Measurements from ENCODE around the gene NCKAP5. TPM values are rescaled to one million over a fixed set of nuclear protein-coding genes. Genes with fewer than 3 reads are reported as not detected.

NCKAP5 gene
- total and polyA plus RNA-seq, 4 donors: 0.57 to 2.8 (median 2.4) TPM

DNA sequence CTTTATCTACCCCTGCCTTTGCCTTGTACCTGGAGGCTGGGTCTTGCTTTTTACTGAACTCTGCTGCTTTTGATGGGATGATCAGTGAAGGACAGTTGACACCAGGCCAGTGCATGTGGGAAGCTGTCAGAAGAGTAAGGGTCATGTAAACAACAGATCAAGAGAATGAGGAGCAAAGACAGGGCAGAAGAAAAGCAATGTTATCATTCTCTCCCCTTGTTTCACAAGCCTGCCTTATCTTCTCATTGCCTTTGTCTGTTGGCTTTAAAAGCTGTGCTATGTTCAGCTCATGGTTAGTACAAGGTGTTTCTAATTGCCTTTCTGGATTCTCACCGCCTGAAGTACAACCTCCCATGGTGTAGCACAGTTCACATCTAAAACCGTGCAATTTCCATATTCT, 925.8 kb downstream of the NCKAP5 start:
- no peaks in the 10 kb centered on the region for H3K27me3 ChIP-seq (ENCODE audit: control insufficient read depth in 4 of 4, insufficient read depth in 4 of 4, low read length in 3 of 4)
- peak; percentile 62 for TF ChIP-seq SP1 (IDR thresholded peaks at IDR 0.05)
- peak; percentile 6 for TF ChIP-seq HNF4G (IDR thresholded peaks at IDR 0.05)
- TF ChIP-seq, protein P1, sequence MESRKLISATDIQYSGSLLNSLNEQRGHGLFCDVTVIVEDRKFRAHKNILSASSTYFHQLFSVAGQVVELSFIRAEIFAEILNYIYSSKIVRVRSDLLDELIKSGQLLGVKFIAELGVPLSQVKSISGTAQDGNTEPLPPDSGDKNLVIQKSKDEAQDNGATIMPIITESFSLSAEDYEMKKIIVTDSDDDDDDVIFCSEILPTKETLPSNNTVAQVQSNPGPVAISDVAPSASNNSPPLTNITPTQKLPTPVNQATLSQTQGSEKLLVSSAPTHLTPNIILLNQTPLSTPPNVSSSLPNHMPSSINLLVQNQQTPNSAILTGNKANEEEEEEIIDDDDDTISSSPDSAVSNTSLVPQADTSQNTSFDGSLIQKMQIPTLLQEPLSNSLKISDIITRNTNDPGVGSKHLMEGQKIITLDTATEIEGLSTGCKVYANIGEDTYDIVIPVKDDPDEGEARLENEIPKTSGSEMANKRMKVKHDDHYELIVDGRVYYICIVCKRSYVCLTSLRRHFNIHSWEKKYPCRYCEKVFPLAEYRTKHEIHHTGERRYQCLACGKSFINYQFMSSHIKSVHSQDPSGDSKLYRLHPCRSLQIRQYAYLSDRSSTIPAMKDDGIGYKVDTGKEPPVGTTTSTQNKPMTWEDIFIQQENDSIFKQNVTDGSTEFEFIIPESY (IDR thresholded peaks at IDR 0.05): no peak
- TF ChIP-seq, protein P2, sequence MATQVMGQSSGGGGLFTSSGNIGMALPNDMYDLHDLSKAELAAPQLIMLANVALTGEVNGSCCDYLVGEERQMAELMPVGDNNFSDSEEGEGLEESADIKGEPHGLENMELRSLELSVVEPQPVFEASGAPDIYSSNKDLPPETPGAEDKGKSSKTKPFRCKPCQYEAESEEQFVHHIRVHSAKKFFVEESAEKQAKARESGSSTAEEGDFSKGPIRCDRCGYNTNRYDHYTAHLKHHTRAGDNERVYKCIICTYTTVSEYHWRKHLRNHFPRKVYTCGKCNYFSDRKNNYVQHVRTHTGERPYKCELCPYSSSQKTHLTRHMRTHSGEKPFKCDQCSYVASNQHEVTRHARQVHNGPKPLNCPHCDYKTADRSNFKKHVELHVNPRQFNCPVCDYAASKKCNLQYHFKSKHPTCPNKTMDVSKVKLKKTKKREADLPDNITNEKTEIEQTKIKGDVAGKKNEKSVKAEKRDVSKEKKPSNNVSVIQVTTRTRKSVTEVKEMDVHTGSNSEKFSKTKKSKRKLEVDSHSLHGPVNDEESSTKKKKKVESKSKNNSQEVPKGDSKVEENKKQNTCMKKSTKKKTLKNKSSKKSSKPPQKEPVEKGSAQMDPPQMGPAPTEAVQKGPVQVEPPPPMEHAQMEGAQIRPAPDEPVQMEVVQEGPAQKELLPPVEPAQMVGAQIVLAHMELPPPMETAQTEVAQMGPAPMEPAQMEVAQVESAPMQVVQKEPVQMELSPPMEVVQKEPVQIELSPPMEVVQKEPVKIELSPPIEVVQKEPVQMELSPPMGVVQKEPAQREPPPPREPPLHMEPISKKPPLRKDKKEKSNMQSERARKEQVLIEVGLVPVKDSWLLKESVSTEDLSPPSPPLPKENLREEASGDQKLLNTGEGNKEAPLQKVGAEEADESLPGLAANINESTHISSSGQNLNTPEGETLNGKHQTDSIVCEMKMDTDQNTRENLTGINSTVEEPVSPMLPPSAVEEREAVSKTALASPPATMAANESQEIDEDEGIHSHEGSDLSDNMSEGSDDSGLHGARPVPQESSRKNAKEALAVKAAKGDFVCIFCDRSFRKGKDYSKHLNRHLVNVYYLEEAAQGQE (IDR thresholded peaks at IDR 0.05): peak; percentile 50
- no peak for TF ChIP-seq EGR1 (IDR thresholded peaks at IDR 0.05; ENCODE audit: low read depth in 2 of 2)
- TF ChIP-seq FOXA1 (IDR thresholded peaks at IDR 0.05): peak; percentile 49
- TF ChIP-seq FOXA2 (IDR thresholded peaks at IDR 0.05): peak; percentile 80
- peak; percentile 78 to 83 for TF ChIP-seq HNF4A (conservative IDR thresholded peaks at IDR 0.05)
- peak; percentile 59 to 80 for TF ChIP-seq RXRA (IDR thresholded peaks at IDR 0.05)
- TF ChIP-seq, protein P3, sequence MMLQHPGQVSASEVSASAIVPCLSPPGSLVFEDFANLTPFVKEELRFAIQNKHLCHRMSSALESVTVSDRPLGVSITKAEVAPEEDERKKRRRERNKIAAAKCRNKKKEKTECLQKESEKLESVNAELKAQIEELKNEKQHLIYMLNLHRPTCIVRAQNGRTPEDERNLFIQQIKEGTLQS (IDR thresholded peaks at IDR 0.05): no peak
- TF ChIP-seq NR2F2 (IDR thresholded peaks at IDR 0.05): peak; percentile 18
- TF ChIP-seq, protein P4, sequence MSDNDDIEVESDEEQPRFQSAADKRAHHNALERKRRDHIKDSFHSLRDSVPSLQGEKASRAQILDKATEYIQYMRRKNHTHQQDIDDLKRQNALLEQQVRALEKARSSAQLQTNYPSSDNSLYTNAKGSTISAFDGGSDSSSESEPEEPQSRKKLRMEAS (IDR thresholded peaks at IDR 0.05): peak; percentile 65
- peak; percentile 36 for TF ChIP-seq YY1 (IDR thresholded peaks at IDR 0.05)
- TF ChIP-seq RAD21 (IDR thresholded peaks at IDR 0.05): peak; percentile 25 to 48
- peak in 1 of 2 donors; percentile 66 for TF ChIP-seq JUND (IDR thresholded peaks at IDR 0.05)
- no peak for TF ChIP-seq GABPA (IDR thresholded peaks at IDR 0.05 in 1 of 2, conservative IDR thresholded peaks at IDR 0.05 in 1 of 2)
- TF ChIP-seq, protein P5, sequence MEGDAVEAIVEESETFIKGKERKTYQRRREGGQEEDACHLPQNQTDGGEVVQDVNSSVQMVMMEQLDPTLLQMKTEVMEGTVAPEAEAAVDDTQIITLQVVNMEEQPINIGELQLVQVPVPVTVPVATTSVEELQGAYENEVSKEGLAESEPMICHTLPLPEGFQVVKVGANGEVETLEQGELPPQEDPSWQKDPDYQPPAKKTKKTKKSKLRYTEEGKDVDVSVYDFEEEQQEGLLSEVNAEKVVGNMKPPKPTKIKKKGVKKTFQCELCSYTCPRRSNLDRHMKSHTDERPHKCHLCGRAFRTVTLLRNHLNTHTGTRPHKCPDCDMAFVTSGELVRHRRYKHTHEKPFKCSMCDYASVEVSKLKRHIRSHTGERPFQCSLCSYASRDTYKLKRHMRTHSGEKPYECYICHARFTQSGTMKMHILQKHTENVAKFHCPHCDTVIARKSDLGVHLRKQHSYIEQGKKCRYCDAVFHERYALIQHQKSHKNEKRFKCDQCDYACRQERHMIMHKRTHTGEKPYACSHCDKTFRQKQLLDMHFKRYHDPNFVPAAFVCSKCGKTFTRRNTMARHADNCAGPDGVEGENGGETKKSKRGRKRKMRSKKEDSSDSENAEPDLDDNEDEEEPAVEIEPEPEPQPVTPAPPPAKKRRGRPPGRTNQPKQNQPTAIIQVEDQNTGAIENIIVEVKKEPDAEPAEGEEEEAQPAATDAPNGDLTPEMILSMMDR (IDR thresholded peaks at IDR 0.05; ENCODE audit: low read depth, low read length, missing input control): no peak
- no peak for TF ChIP-seq TAF1 (conservative IDR thresholded peaks at IDR 0.05)
- H3K4me3 ChIP-seq (ENCODE audit: low read depth in 1 of 3, low read length in 3 of 3): no peak overlapping the region
- no peaks in the 10 kb centered on the region for H3K36me3 ChIP-seq (ENCODE audit: control insufficient read depth in 4 of 4, insufficient read depth in 3 of 4, low read depth in 1 of 4, low read length in 3 of 4)
- DNase-seq (ENCODE audit: low spot score): no peak
- H3K9me3 ChIP-seq (ENCODE audit: control insufficient read depth in 4 of 4, low read length in 3 of 4): no peaks in the 10 kb centered on the region
- no peak overlapping the region for H3K27ac ChIP-seq (ENCODE audit: low read depth in 1 of 2, low read length in 2 of 2)
- peaks cover 2 to 16% (median 13%) of the 10 kb centered on the region in 4 donors for H3K4me1 ChIP-seq (ENCODE audit: control insufficient read depth in 4 of 4, insufficient read depth in 4 of 4, low read length in 3 of 4)
- no peak overlapping the region for H3K9ac ChIP-seq (ENCODE audit: low read depth in 1 of 2, low read length in 2 of 2)
- WGBS: 29% methylated on average over 2 of the region's 2 CpGs
